ENCODE measurements around the gene LYPD6B.

GRCh38 chr2:149094217-149095015, 55.9 kb downstream of the LYPD6B start:
- TF ChIP-seq CTCF (IDR thresholded peaks at IDR 0.05) = no peak
- TF ChIP-seq POLR2A (IDR thresholded peaks at IDR 0.05) = no peak
- no peak for TF ChIP-seq EP300 (IDR thresholded peaks at IDR 0.05)
- no peak for TF ChIP-seq POLR2AphosphoS5 (IDR thresholded peaks at IDR 0.05)

All from gastroesophageal sphincter (tissue), 3 donors.